ENCODE measurements around the gene AP3D1.
"Not testable (repeated sequence)": the region's sequence is repeated elsewhere in the genome, so short reads cannot be mapped to it uniquely, and the experiment has no call there.

Gene AP3D1

DNA sequence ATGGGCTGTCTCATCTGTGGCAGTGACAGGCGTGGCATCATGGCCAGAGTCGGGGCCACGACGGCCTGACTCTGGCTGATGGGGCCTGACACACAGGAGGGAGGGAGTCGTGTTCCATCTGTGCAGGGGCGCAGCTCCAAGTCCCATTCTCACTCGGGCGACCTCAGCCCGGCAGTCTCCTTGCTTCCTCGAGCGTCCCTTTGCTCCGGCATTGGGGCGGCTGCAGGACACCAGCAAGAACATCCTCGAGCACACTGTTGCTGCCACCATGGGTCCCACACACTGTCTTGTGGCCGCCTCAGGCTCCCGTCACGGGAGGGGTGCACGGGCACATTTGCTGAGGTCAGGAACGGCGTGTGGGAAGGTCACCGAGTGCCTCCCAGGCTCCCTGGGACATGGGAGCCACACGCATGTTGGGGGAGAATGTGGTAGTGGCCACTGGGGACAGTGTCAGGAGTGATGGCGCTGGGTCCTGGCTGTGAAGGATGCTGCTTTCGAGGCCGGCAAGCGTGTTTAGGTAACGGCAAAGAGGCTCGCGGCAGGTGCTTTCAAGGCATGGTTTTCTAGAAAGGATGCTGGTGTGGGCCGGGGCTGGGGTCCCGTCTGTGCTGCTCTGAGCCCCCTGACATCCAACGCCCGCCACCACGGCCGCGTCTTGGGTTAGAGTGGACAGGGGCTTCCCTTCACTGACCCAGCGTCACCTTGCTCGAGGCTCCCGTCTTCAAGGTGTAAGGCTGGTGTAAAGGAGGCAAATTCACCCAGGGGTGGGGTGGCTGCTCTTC lies 51.2 kb downstream of the AP3D1 start:
- no peak overlapping the region for H3K4me3 ChIP-seq (ENCODE audit: low read depth, low read length)
- no peak for TF ChIP-seq CTCF (conservative IDR thresholded peaks at IDR 0.05; ENCODE audit: low read depth, low read length)
- DNase-seq (ENCODE audit: low read depth) = no peak

DNA sequence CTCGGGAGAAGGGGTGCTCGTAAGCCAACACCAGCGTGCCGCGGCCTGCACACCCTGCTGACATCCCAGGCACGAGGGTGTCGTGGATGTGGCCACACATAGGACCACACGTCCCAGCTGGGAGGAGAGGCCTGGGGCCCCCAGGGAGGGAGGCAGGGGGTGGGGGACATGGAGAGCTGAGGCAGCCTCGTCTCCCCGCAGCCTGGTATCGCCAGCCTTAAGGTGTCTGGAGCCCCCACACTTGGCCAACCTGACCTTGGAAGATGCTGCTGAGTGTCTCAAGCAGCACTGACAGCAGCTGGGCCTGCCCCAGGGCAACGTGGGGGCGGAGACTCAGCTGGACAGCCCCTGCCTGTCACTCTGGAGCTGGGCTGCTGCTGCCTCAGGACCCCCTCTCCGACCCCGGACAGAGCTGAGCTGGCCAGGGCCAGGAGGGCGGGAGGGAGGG lies 52.3 kb downstream of the AP3D1 start:
- no peak for DNase-seq (ENCODE audit: low read depth)
- no peak overlapping the region for H3K4me3 ChIP-seq (ENCODE audit: low read depth, low read length)
- no peak for TF ChIP-seq CTCF (conservative IDR thresholded peaks at IDR 0.05; ENCODE audit: low read depth, low read length)

DNA sequence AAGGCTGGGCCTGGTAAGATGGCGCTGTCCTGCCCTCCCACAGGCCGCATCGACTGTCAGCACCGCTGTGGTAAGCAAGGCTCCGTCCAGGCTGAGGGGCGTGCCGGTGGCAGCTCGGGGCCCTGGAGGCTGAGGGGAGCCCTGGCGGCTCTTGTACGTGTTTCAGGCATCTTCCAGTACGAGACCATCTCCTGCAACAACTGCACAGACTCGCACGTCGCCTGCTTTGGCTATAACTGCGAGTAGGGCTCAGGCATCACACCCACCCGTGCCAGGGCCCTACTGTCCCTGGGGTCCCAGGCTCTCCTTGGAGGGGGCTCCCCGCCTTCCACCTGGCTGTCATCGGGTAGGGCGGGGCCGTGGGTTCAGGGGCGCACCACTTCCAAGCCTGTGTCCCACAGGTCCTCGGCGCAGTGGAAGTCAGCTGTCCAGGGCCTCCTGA lies 53.5 kb downstream of the AP3D1 start:
- no peak for TF ChIP-seq CTCF (conservative IDR thresholded peaks at IDR 0.05; ENCODE audit: low read depth, low read length)
- DNase-seq (ENCODE audit: low read depth) = no peak
- no peak overlapping the region for H3K4me3 ChIP-seq (ENCODE audit: low read depth, low read length)

GRCh38 chr19:2097203-2097885 lies 54.0 kb downstream of the AP3D1 start:
- peak overlapping the region; percentile 56 for H3K4me3 ChIP-seq (ENCODE audit: low read depth, low read length)
- no peak for DNase-seq (ENCODE audit: low read depth)
- no peak for TF ChIP-seq CTCF (conservative IDR thresholded peaks at IDR 0.05; ENCODE audit: low read depth, low read length)

DNA sequence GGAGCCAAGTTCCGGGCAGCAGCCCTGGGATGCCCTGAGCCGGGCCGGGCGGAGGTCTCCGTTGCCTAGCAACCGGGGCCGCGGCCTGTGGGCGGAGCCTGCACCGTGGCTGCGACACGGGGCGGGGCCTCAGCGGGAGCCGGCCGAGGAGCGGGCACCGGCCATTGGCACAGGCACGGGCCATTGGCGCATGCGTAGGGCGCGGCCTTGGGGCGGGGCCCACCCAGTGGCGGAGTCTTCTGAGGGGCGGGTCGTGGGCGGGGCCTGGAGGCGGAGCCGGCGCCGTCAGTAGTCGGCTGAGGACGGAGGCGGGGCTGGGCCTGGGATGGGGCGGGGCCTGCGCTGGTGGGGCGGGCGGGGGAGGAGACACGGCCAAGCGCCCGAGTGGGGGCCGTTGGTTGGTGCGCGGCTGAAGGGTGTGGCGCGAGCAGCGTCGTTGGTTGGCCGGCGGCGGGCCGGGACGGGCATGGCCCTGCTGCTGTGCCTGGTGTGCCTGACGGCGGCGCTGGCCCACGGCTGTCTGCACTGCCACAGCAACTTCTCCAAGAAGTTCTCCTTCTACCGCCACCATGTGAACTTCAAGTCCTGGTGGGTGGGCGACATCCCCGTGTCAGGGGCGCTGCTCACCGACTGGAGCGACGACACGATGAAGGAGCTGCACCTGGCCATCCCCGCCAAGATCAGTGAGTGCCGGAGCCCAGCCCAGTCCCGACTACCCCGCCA lies 54.7 kb downstream of the AP3D1 start, which contains the start of gene IZUMO4:
IZUMO4 (plus strand) TSS at position 436 of the 723 bp plus-strand sequence; CDS start at position 467, 31 bp downstream.
- peak; percentile 31 for TF ChIP-seq CTCF (conservative IDR thresholded peaks at IDR 0.05; ENCODE audit: low read depth, low read length)
- H3K4me3 ChIP-seq (ENCODE audit: low read depth, low read length) = peak within 1 kb of the TSS; percentile 81
- peak; percentile 98 for DNase-seq (ENCODE audit: low read depth)

DNA sequence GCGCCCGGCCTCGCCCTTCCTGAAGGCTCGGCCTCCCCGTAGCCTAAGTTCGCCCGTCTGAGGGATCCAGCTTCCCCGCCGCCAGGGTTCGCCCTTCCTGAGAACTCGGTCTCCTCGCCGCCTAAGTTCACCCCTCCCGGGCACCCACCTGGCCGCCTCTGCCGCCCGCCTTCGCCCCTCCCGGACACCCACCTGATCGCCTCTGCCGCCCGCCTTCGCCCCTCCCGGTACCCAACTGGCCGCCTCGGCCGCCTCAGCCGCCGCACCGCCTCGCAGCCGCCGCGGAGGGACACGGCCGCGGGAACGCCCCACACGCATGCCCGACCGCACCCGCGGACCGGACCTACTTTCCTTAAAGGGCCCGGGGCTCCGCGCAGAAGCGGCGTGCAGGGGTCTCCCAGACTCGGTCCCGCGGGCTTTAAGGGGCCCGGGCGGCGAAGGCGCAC lies 55.3 kb downstream of the AP3D1 start, which contains the start of gene MOB3A:
MOB3A (minus strand) TSS at position 293 of the 446 bp plus-strand sequence. CDS start 17,766 bp downstream, outside the sequence.
- H3K4me3 ChIP-seq (ENCODE audit: low read depth, low read length) = peak within 1 kb of the TSS; percentile 81
- peak; percentile 95 for DNase-seq (ENCODE audit: low read depth)
- TF ChIP-seq CTCF (conservative IDR thresholded peaks at IDR 0.05; ENCODE audit: low read depth, low read length) = peak; percentile 57

GRCh38 chr19:2091926-2092525 lies 59.3 kb downstream of the AP3D1 start:
- not testable (repeated sequence) for H3K4me3 ChIP-seq (ENCODE audit: low read depth, low read length); DNase-seq (ENCODE audit: low read depth)
